HUES6 (cell line): ENCODE measurements around the gene USP2.

Experiments used
- H3K27ac ChIP-seq: 2 replicates; pipeline ENCODE4 v1.7.0; 2013; ENCODE audit warnings: low read depth, mild to moderate bottlenecking, low read length, inconsistent platforms
- H3K27me3 ChIP-seq: 2 replicates; pipeline ENCODE4 v1.6.1; 2013; ENCODE audit warnings: low read length; ENCODE audit not compliant: control insufficient read depth, insufficient read depth
- H3K36me3 ChIP-seq: 2 replicates; pipeline ENCODE4 v1.6.1; 2013; ENCODE audit warnings: low read length; ENCODE audit not compliant: control insufficient read depth, insufficient read depth
- H3K4me1 ChIP-seq: 2 replicates; pipeline ENCODE4 v1.6.1; 2013; ENCODE audit warnings: low read length; ENCODE audit not compliant: control insufficient read depth, insufficient read depth
- H3K4me3 ChIP-seq: 2 replicates; pipeline ENCODE4 v1.5.1; 2013; ENCODE audit warnings: low read depth, low read length
- H3K9ac ChIP-seq: one replicate; pipeline ENCODE4 v1.6.1; 2013; ENCODE audit warnings: mild to moderate bottlenecking, low read length
- H3K9me3 ChIP-seq: 2 replicates; pipeline ENCODE4 v1.6.1; 2013; ENCODE audit warnings: low read depth, low read length; ENCODE audit not compliant: control insufficient read depth, insufficient read depth

Gene USP2

DNA sequence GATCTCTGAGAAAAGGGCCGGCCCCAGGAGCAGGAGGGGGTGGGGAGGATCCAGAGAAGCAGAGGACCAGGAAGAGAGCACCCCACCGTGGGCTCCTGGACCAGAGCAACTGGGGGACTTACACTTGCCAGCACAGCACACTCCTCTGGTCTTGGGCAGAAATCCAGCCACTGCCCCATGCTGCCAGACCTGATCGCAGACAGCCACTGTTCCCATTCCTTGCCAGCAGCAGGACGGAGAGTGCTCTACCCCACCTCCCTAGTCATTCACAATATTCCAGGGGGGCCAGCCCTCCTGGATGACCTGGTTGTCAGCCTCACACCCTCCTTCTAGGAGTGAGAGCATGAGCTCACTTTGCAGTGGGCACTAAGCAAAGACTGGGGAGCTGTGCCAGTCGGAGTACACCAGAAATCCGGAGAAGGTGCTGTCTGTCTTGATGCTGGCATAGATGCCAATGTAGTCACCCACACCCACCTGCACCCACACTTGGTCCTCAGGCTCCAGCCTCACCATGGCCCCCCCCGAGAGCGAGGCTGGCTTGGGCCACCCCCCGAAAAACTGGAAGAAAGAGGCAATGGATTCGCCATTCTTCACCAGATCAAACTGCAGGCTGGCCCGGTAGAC, 42.4 kb downstream of the USP2 start:
- H3K9me3 ChIP-seq: no peaks in the 10 kb centered on the region
- peaks cover 13% of the 10 kb centered on the region for H3K36me3 ChIP-seq
- H3K27ac ChIP-seq: no peak overlapping the region
- peak overlapping the region; percentile 62 for H3K4me3 ChIP-seq
- H3K9ac ChIP-seq: no peak overlapping the region
- peaks cover 53% of the 10 kb centered on the region for H3K27me3 ChIP-seq
- H3K4me1 ChIP-seq: peaks cover 45% of the 10 kb centered on the region

DNA sequence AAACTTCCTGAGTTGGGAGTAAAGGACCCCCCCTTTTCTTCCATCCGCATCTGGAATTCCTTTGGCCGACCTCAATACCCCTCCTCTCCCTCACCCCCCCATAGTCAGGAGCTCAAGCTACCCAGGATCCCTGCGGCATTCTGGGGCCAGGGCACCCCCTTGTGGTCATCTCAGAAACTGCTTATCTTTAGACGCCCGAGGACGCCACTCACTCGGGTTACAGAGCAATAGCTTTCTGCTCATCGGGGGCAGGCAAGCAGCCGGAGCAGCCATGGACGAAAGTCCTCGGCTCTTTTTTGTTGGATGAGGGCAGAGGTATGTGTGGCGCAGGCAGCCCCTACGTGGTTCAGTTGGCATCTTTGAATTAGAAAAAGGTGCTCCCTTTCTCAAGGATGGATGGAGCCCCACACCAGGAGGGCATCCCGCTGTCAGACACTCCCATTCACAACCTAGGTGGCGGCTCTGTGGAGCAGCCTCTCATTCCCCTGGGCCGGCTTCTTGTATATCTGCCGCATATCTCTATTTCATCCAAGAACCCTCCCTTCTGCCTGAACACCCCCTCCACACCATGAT, 43.1 kb downstream of the USP2 start:
- H3K36me3 ChIP-seq: peaks cover 13% of the 10 kb centered on the region
- H3K27me3 ChIP-seq: peaks cover 49% of the 10 kb centered on the region
- H3K4me3 ChIP-seq: peak overlapping the region; percentile 62
- H3K9me3 ChIP-seq: no peaks in the 10 kb centered on the region
- H3K27ac ChIP-seq: no peak overlapping the region
- peaks cover 48% of the 10 kb centered on the region for H3K4me1 ChIP-seq
- H3K9ac ChIP-seq: no peak overlapping the region

DNA sequence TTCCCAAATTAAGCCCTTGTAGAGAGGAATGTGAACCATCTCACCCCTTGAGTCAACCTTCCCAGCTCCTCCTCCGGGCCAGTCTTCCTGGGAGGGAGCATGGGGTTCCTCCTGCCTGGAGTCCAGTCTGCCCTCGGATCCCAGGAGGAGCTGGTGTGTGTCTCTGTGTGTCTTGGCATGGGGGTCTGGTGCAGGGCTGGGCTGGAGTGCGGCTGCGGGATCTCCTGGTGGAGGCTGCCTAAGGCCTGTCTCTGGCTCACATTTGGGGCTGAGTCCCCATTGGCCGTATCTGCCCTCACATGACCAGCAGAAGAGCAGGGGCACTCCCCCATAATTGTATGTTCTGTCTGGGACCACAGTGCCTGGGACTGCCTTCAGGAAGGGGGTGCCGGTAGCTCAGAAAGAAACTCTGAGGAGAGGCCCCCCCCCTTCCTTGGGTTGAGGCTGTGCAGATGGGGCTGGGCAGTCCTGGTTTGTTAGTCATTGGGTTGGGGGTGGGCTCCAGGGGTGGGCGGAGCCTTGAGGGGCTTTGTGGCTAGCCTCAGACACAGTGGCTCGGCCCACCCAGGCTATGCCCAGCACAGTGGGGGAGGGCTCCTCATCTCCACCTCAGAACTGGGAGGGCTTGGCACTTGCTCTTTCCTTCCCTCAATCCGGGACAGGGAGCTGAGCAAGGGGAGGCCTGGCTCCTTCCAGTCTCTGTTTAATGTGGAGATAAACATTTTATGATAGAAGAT, 43.7 kb downstream of the USP2 start:
- Histone ChIP-seq H3K27ac (peak overlapping the region; percentile 33; the same call in 1 of the 2 replicates), H3K4me1 (peaks cover 48% of the 10 kb centered on the region), H3K9me3 (no peaks in the 10 kb centered on the region), H3K4me3 (peak overlapping the region; percentile 62), H3K27me3 (peaks cover 43% of the 10 kb centered on the region), H3K9ac (peak overlapping the region; percentile 46), H3K36me3 (peaks cover 13% of the 10 kb centered on the region)

GRCh38 chr11:119336744-119337469, 44.6 kb downstream of the USP2 start:
- Histone ChIP-seq H3K4me1 (peaks cover 48% of the 10 kb centered on the region), H3K27ac (no peak overlapping the region)

DNA sequence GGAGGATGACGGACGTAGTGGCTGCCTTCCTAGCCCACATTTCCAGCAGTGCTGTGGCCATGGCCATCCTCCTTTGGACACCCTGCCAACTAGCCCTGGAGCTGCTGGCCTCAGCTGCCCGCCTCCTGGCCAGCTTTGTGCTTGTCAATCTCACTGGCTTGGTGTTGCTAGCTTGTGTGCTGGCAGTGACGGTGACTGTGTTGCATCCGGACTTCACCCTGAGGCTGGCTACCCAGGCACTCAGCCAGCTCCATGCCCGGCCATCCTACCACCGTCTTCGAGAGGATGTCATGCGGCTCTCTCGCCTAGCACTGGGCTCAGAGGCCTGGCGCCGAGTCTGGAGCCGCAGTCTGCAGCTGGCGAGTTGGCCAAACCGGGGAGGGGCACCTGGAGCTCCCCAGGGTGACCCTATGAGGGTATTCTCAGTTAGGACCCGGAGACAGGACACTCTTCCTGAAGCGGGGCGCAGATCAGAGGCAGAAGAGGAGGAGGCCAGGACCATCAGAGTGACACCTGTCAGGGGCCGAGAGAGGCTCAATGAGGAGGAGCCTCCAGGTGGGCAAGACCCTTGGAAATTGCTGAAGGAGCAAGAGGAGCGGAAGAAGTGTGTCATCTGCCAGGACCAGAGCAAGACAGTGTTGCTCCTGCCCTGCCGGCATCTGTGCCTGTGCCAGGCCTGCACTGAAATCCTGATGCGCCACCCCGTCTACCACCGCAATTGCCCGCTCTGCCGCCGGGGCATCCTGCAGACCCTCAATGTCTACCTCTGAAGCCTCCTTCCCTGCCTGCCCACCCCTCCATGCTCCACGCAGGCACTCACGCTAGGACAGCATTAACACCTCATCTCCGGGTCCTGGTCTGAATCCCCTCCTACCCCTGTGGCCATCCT, 45.6 kb downstream of the USP2 start:
- Histone ChIP-seq H3K4me3 (peak overlapping the region; percentile 81), H3K27ac (no peak overlapping the region), H3K9ac (no peak overlapping the region), H3K9me3 (no peaks in the 10 kb centered on the region), H3K27me3 (peaks cover 25% of the 10 kb centered on the region), H3K4me1 (peaks cover 42% of the 10 kb centered on the region), H3K36me3 (peaks cover 13% of the 10 kb centered on the region)

More at GRCh38 chr11:119336744-119337469, 44.6 kb downstream of the USP2 start:
- Histone ChIP-seq H3K36me3 (peaks cover 13% of the 10 kb centered on the region), H3K9ac (no peak overlapping the region), H3K27me3 (peaks cover 35% of the 10 kb centered on the region), H3K9me3 (no peaks in the 10 kb centered on the region), H3K4me3 (peak overlapping the region; percentile 62)

DNA sequence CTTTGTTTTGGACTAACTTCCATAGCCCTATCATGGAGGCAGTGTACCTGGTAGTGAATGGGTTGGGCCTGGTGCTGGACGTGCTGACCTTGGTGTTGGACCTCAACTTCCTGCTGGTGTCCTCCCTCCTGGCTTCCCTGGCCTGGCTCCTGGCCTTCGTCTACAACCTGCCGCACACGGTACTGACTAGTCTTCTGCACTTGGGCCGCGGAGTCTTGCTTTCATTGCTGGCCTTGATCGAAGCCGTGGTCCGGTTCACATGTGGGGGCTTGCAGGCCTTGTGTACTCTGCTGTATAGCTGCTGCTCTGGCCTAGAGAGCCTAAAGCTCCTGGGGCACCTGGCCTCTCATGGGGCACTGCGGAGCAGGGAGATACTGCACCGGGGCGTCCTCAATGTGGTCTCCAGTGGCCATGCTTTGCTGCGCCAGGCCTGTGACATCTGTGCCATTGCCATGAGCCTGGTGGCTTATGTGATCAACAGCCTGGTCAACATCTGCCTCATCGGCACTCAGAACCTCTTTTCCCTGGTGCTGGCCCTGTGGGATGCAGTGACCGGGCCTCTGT, 46.3 kb downstream of the USP2 start:
- H3K36me3 ChIP-seq: peaks cover 13% of the 10 kb centered on the region
- peaks cover 40% of the 10 kb centered on the region for H3K4me1 ChIP-seq
- H3K9me3 ChIP-seq: no peaks in the 10 kb centered on the region
- H3K27me3 ChIP-seq: peaks cover 18% of the 10 kb centered on the region
- H3K27ac ChIP-seq: no peak overlapping the region
- H3K4me3 ChIP-seq: peak overlapping the region; percentile 81
- peak overlapping the region; percentile 82 for H3K9ac ChIP-seq

GRCh38 chr11:119334174-119334930, 47.1 kb downstream of the USP2 start, which contains the start of gene RNF26:
Gene RNF26, plus strand, starts transcription at chr11:119334527. Its CDS starts 596 bp downstream, at chr11:119335123.
- Histone ChIP-seq H3K27ac (peak within 1 kb of the TSS; percentile 72; the same call in 1 of the 2 replicates), H3K4me1 (peaks cover 36% of the 10 kb centered on the region)

DNA sequence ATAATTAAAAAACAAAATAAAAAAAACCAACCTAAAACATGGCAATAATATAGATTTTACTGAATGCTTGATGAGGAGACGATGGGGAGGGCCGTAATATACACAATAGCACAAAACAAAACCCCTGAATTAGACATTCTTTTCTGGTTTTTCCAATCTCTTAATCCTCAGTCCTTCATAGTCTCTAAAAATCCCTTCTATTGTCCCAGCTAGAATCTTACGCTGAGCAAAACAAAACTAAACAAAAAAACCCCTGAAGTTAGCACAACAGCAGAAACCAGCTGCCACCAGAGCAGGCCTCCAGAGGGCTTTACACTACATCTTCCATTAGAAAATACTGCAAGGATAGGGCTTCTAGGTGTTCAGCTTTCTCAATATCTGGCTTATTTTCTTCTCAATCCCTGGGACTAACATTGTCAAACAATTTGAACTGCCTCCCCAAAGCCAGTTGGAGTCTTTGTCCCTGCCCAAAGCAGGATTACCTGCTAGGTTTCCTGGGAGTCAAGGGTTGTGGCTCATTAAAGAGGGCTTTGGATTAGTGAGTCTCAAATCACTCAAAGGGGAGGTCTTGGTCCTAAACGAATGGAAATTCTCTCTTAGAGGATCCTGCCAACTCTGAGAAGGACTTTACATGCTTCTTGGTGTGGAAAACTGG, 49.3 kb downstream of the USP2 start:
- Histone ChIP-seq H3K4me3 (no peak overlapping the region), H3K27ac (no peak overlapping the region), H3K9me3 (no peaks in the 10 kb centered on the region), H3K27me3 (no peaks in the 10 kb centered on the region), H3K4me1 (peaks cover 17% of the 10 kb centered on the region), H3K9ac (no peak overlapping the region), H3K36me3 (peaks cover 13% of the 10 kb centered on the region)

More at GRCh38 chr11:119334174-119334930, 47.1 kb downstream of the USP2 start, which contains the start of gene RNF26:
- peak within 1 kb of the TSS; percentile 81 for H3K4me3 ChIP-seq
- H3K9ac ChIP-seq: peak within 1 kb of the TSS; percentile 82
- H3K36me3 ChIP-seq: peaks cover 13% of the 10 kb centered on the region
- H3K9me3 ChIP-seq: no peaks in the 10 kb centered on the region
- peaks cover 9% of the 10 kb centered on the region for H3K27me3 ChIP-seq

DNA sequence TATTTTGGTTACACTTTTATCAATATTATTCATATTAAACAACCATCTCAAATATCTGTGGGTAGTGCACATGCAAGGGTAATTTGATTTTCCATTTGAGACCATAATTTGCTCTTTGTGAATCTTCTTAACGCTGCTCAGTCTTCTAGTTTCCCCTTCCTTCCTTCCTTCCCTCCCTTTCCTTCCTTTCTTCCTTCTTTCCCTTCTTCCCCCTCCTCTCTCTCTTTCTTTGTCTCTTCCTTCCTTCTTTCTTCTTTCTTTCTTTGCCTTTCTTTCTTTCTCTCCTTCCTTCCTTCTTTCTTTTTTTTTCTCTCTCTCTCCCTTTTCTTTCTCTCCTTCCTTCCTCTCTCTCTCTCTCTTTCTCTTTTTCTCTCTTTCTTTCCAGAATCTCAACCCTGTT, 51.3 kb downstream of the USP2 start:
- Histone ChIP-seq H3K36me3 (no peaks in the 10 kb centered on the region), H3K27ac (no peak overlapping the region), H3K9me3 (no peaks in the 10 kb centered on the region)

More for the DNA sequence above, 51.3 kb downstream of the USP2 start:
- Histone ChIP-seq H3K27me3 (no peaks in the 10 kb centered on the region), H3K4me3 (no peak overlapping the region), H3K4me1 (0 out of 2 replicates have a peak, but pooled peaks cover 6% of the 10 kb centered on the region), H3K9ac (no peak overlapping the region)
